Stomach (tissue), 4 donors: Measurements from ENCODE around the gene CNOT9.

Source experiments
- CTCF ChIP-seq, 7 experiments: fragments of 450-650 bp in 4 of 7; fragments of 200-600 bp in 3 of 7; sonication (generic) in 3 of 7; IDR thresholded peaks; one replicate each; pipeline ENCODE4 v1.5.1; 2016 to 2019; ENCODE audit warnings: antibody characterized with exemption in 7 of 7, control low read depth in 2 of 7, mild to moderate bottlenecking in 1 of 7
- POLR2AphosphoS5 ChIP-seq, 3 donors: sonication (generic); formaldehyde crosslinking; IDR thresholded peaks; one replicate each; pipeline ENCODE4 v1.6.1; 2016; ENCODE audit warnings: antibody characterized with exemption in 3 of 3

- TF ChIP-seq CTCF (IDR thresholded peaks at IDR 0.05) (no peak), POLR2AphosphoS5 (IDR thresholded peaks at IDR 0.05) (no peak)
Observed at GRCh38 chr2:218622606-218623365, 54.1 kb downstream of the CNOT9 start.
